ENCODE data around the gene CPA2. TPM values are rescaled to one million over a fixed set of nuclear protein-coding genes. Genes with fewer than 3 reads are reported as not detected.

Gene CPA2
- not detected for total RNA-seq

GRCh38 chr7:130266258-130266960 lies at the start of gene CPA2:
CPA2 (plus strand) TSS chr7:130266863; CDS start chr7:130266882, 19 bp downstream.

DNA sequence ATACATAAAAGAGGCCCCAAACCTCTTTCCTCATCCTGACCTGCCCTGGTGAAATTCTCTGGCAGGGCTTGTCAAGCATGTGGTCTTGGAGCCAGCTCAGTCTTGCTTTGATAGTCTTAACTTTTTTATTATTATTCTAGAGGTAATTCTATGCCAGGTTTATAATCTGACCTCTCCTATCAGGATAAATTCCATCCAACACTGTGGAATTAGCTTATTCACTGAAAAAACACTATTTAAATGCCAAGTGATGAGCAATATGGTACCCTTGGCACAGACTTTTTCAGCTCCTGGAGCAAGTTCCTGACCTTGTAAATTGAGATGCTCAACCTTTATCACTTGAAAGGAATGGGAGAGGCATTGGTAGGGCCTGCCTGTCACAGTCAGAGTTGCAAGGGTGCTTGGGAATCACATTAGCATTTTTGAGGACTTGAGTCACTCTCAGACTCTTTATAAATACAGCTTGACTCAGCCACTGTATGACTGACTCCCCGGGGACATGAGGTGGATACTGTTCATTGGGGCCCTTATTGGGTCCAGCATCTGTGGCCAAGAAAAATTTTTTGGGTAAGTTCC lies 26.1 kb downstream of the CPA2 start, which contains the start of gene CPA4:
Gene CPA4, plus strand, starts transcription at position 480 of the 576 bp plus-strand sequence. Its CDS starts 20 bp downstream, at position 500.

Other genes starting within 250 kb of the CPA2 start
- gene ZC3HC1, start 215.5 kb upstream of the CPA2 start, total RNA-seq: 19.2 TPM
- 50.6 TPM for gene KLHDC10, start 196.3 kb upstream of the CPA2 start, total RNA-seq
- gene TMEM209, start 61.5 kb upstream of the CPA2 start, total RNA-seq: 22.0 TPM
- gene SSMEM1, start 59.0 kb upstream of the CPA2 start, total RNA-seq: not detected
- 3.6 TPM for gene CPA4, start 26.3 kb downstream of the CPA2 start, total RNA-seq
- gene CPA5, start 78.0 kb downstream of the CPA2 start, total RNA-seq: 0.55 TPM
- 0.66 TPM for gene CPA1, start 113.6 kb downstream of the CPA2 start, total RNA-seq
- gene CEP41, start 174.2 kb downstream of the CPA2 start, total RNA-seq: 28.8 TPM
- gene MEST, start 225.2 kb downstream of the CPA2 start, total RNA-seq: 337 TPM

All from camera-type eye (tissue), 1 donor.